HG02798 (cell line): ENCODE results near the gene DYNLL1.

Experiments
- ATAC-seq: cut with Tn5 transposase; IDR thresholded peaks from one replicate; pipeline ENCODE4 v1.9.1; 2021; ENCODE audit warnings: mild to moderate bottlenecking; ENCODE audit not compliant: unreplicated experiment, poor library complexity

The DYNLL1 gene

GRCh38 chr12:120544691-120545090, 48.8 kb downstream of the DYNLL1 start:
- no peak for ATAC-seq

GRCh38 chr12:120546050-120546386, 50.1 kb downstream of the DYNLL1 start:
- ATAC-seq: no peak
